NOMO-1 treated with dmso at 0.1 percent for 144 hours (cell line): ENCODE data around the gene ATAD3B.

Source experiments
- DNase-seq: peaks from one replicate; lab custom pipeline; 2025; ENCODE audit not compliant: unreplicated experiment; lab: John Stamatoyannopoulos, UW

ATAD3B gene

GRCh38 chr1:1542766-1543705 is 71.5 kb downstream of the ATAD3B start:
- DNase-seq: no peak

GRCh38 chr1:1543706-1544099 is 72.1 kb downstream of the ATAD3B start:
- no peak for DNase-seq

GRCh38 chr1:1544544-1544943 is 73.0 kb downstream of the ATAD3B start:
- DNase-seq: no peak
